Trophoblast cell (in vitro differentiated cells and primary cell): ENCODE results near the gene DNAH3.

ENCODE experiments used
- DNase-seq, 2 donors: peaks; one replicate each; pipeline ENCODE4 v3.0.0-alpha.2; 2016
- H2AFZ ChIP-seq: 2 replicates; pipeline ENCODE4 v1.6.1; 2013; ENCODE audit warnings: low read length, moderate library complexity, mild to moderate bottlenecking; ENCODE audit not compliant: insufficient read depth, poor library complexity
- H2AK5ac ChIP-seq: 2 replicates; pipeline ENCODE4 v1.6.1; 2013; ENCODE audit warnings: mild to moderate bottlenecking, low read length
- H2BK120ac ChIP-seq: 2 replicates; pipeline ENCODE4 v1.6.1; 2013; ENCODE audit warnings: low read length, mild to moderate bottlenecking, moderate library complexity; ENCODE audit not compliant: insufficient read depth, poor library complexity
- H2BK12ac ChIP-seq: 2 replicates; pipeline ENCODE4 v1.6.1; 2013; ENCODE audit warnings: mild to moderate bottlenecking, low read length, moderate library complexity
- H2BK5ac ChIP-seq: 2 replicates; pipeline ENCODE4 v1.6.1; 2013; ENCODE audit warnings: low read length, low read depth, moderate library complexity, mild to moderate bottlenecking; ENCODE audit not compliant: poor library complexity
- H3K14ac ChIP-seq: 2 replicates; pipeline ENCODE4 v1.6.1; 2013; ENCODE audit warnings: mild to moderate bottlenecking, low read length
- H3K18ac ChIP-seq: 2 replicates; pipeline ENCODE4 v1.6.1; 2013; ENCODE audit warnings: mild to moderate bottlenecking, low read length
- H3K23ac ChIP-seq: 2 replicates; pipeline ENCODE4 v1.6.1; 2013; ENCODE audit warnings: low read length
- H3K27ac ChIP-seq: 2 replicates; pipeline ENCODE4 v1.5.1; 2013; ENCODE audit warnings: low read depth, mild to moderate bottlenecking, inconsistent platforms, low read length, moderate library complexity
- H3K27me3 ChIP-seq: 2 replicates; pipeline ENCODE4 v1.6.1; 2013; ENCODE audit warnings: inconsistent platforms, mild to moderate bottlenecking, low read length, moderate library complexity; ENCODE audit not compliant: insufficient read depth
- H3K36me3 ChIP-seq, 2 experiments: 1 replicate in 1 of 2; 2 replicates in 1 of 2; pipeline ENCODE4 v1.6.1; 2013; ENCODE audit warnings: low read length in 2 of 2, mild to moderate bottlenecking in 2 of 2, moderate library complexity in 1 of 2; ENCODE audit not compliant: insufficient read depth in 2 of 2, control insufficient read depth in 1 of 2
- H3K4ac ChIP-seq: 2 replicates; pipeline ENCODE4 v1.6.1; 2013; ENCODE audit warnings: low read depth, mild to moderate bottlenecking, low read length, moderate library complexity
- H3K4me1 ChIP-seq, 2 experiments: 1 replicate in 1 of 2; 2 replicates in 1 of 2; pipeline ENCODE4 v1.6.1; 2013; ENCODE audit warnings: low read length in 2 of 2, mild to moderate bottlenecking in 2 of 2, moderate library complexity in 1 of 2; ENCODE audit not compliant: insufficient read depth in 2 of 2, control insufficient read depth in 1 of 2
- H3K4me2 ChIP-seq: 2 replicates; pipeline ENCODE4 v1.6.1; 2013; ENCODE audit warnings: inconsistent platforms, mild to moderate bottlenecking, low read length, moderate library complexity
- H3K4me3 ChIP-seq: 2 replicates; pipeline ENCODE4 v1.5.1; 2013; ENCODE audit warnings: mild to moderate bottlenecking, low read depth, low read length, inconsistent platforms
- H3K79me1 ChIP-seq: one replicate; pipeline ENCODE4 v1.6.1; 2013; ENCODE audit warnings: low read length
- H3K79me2 ChIP-seq: 2 replicates; pipeline ENCODE4 v1.6.1; 2013; ENCODE audit warnings: low read length, mild to moderate bottlenecking; ENCODE audit not compliant: control insufficient read depth, insufficient read depth, poor library complexity
- H3K9ac ChIP-seq: 2 replicates; pipeline ENCODE4 v1.6.1; 2013; ENCODE audit warnings: mild to moderate bottlenecking, low read length
- H3K9me3 ChIP-seq: 2 replicates; pipeline ENCODE4 v1.6.1; 2013; ENCODE audit warnings: low read depth, mild to moderate bottlenecking, control low read depth, inconsistent platforms, low read length; ENCODE audit not compliant: insufficient read depth
- H4K12ac ChIP-seq: 2 replicates; pipeline ENCODE4 v1.6.1; 2013; ENCODE audit warnings: low read depth, mild to moderate bottlenecking, low read length, moderate library complexity
- H4K8ac ChIP-seq: 2 replicates; pipeline ENCODE4 v1.6.1; 2013; ENCODE audit warnings: low read depth, mild to moderate bottlenecking, low read length, moderate library complexity
- H4K91ac ChIP-seq: one replicate; pipeline ENCODE4 v1.6.1; 2013; ENCODE audit warnings: low read depth, mild to moderate bottlenecking, low read length, moderate library complexity
- WGBS: extraction: QIAGEN DNeasy Blood & Tissue Kit; methylation state at CpG from one replicate; pipeline ENCODE4 v1.1.7; 2013; ENCODE audit warnings: missing lambda C conversion rate; ENCODE audit not compliant: insufficient read length, insufficient coverage; ENCODE audit errors: extremely low coverage; 5-methylcytosine and 5-hydroxymethylcytosine counted together

DNAH3 gene

GRCh38 chr16:21190599-21190998 is 40.0 kb upstream of the DNAH3 start:
- Histone ChIP-seq H3K18ac (no peak overlapping the region), H3K4me3 (no peak overlapping the region), H4K8ac (no peak overlapping the region), H2BK5ac (no peak overlapping the region), H2AFZ (no peak overlapping the region), H3K27ac (no peak overlapping the region), H3K14ac (no peak overlapping the region), H4K12ac (no peak overlapping the region), H3K4me2 (no peak overlapping the region), H2BK12ac (no peak overlapping the region), H3K27me3 (no peaks in the 10 kb centered on the region), H3K36me3 (no peaks in the 10 kb centered on the region), H3K4ac (no peak overlapping the region), H2BK120ac (no peak overlapping the region), H3K79me1 (no peaks in the 10 kb centered on the region), H3K79me2 (no peaks in the 10 kb centered on the region), H2AK5ac (no peak overlapping the region), H4K91ac (no peak overlapping the region), H3K9me3 (peaks cover 2% of the 10 kb centered on the region), H3K4me1 (peaks cover 2 to 3% of the 10 kb centered on the region in 2 experiments), H3K9ac (no peak overlapping the region), H3K23ac (no peak overlapping the region)
- no peak for DNase-seq

GRCh38 chr16:21190013-21190412 is 39.4 kb upstream of the DNAH3 start:
- Histone ChIP-seq H2AFZ (no peak overlapping the region), H3K4ac (no peak overlapping the region), H3K9ac (no peak overlapping the region), H3K9me3 (peaks cover 2% of the 10 kb centered on the region), H4K8ac (no peak overlapping the region), H2BK5ac (no peak overlapping the region), H3K27me3 (no peaks in the 10 kb centered on the region), H3K4me1 (peaks cover 2 to 3% of the 10 kb centered on the region in 2 experiments), H3K4me2 (no peak overlapping the region), H2BK12ac (no peak overlapping the region), H3K18ac (no peak overlapping the region), H2AK5ac (no peak overlapping the region), H4K91ac (no peak overlapping the region), H3K79me2 (no peaks in the 10 kb centered on the region), H4K12ac (no peak overlapping the region), H3K27ac (no peak overlapping the region), H3K36me3 (no peaks in the 10 kb centered on the region), H2BK120ac (no peak overlapping the region), H3K14ac (no peak overlapping the region), H3K79me1 (no peaks in the 10 kb centered on the region), H3K4me3 (no peak overlapping the region), H3K23ac (no peak overlapping the region)
- WGBS = no CpG with 5 or more reads among the region's 4 CpGs
- DNase-seq = no peak

GRCh38 chr16:21189311-21189710 is 38.7 kb upstream of the DNAH3 start:
- no peak overlapping the region for H3K18ac ChIP-seq
- H2BK120ac ChIP-seq = no peak overlapping the region
- H4K8ac ChIP-seq = no peak overlapping the region
- H3K27me3 ChIP-seq = no peaks in the 10 kb centered on the region
- H3K79me2 ChIP-seq = no peaks in the 10 kb centered on the region
- H3K27ac ChIP-seq = no peak overlapping the region
- no peak overlapping the region for H3K14ac ChIP-seq
- no peak overlapping the region for H2AFZ ChIP-seq
- peaks cover 2 to 3% of the 10 kb centered on the region in 2 experiments for H3K4me1 ChIP-seq
- no peak for DNase-seq
- no CpG with 5 or more reads among the region's 5 CpGs for WGBS
- H2BK12ac ChIP-seq = no peak overlapping the region
- peaks cover 2% of the 10 kb centered on the region for H3K9me3 ChIP-seq
- no peak overlapping the region for H3K23ac ChIP-seq
- no peak overlapping the region for H3K4me2 ChIP-seq
- no peaks in the 10 kb centered on the region for H3K36me3 ChIP-seq
- H2AK5ac ChIP-seq = no peak overlapping the region
- H4K12ac ChIP-seq = no peak overlapping the region
- no peak overlapping the region for H3K9ac ChIP-seq
- H3K4me3 ChIP-seq = no peak overlapping the region
- H3K4ac ChIP-seq = no peak overlapping the region
- no peaks in the 10 kb centered on the region for H3K79me1 ChIP-seq
- no peak overlapping the region for H4K91ac ChIP-seq
- no peak overlapping the region for H2BK5ac ChIP-seq

- Histone ChIP-seq H2AK5ac (no peak overlapping the region), H3K27me3 (no peaks in the 10 kb centered on the region), H3K9me3 (peaks cover 4% of the 10 kb centered on the region), H3K4me3 (no peak overlapping the region), H3K14ac (no peak overlapping the region), H3K4me2 (no peak overlapping the region), H3K4ac (no peak overlapping the region), H3K79me1 (no peaks in the 10 kb centered on the region), H3K4me1 (peaks cover 2 to 3% of the 10 kb centered on the region in 2 experiments), H2BK5ac (no peak overlapping the region), H4K12ac (no peak overlapping the region), H2AFZ (no peak overlapping the region), H3K79me2 (no peaks in the 10 kb centered on the region), H3K18ac (no peak overlapping the region), H3K36me3 (peaks cover 3 to 8% of the 10 kb centered on the region in 2 experiments), H4K8ac (no peak overlapping the region), H2BK12ac (no peak overlapping the region), H3K27ac (no peak overlapping the region), H3K23ac (no peak overlapping the region), H2BK120ac (no peak overlapping the region), H4K91ac (no peak overlapping the region), H3K9ac (no peak overlapping the region)
- no CpG with 5 or more reads among the region's 4 CpGs for WGBS
- DNase-seq = no peak
Observed at GRCh38 chr16:21186326-21186691, 35.7 kb upstream of the DNAH3 start.
